ENCODE data around the gene ACTN3. TPM values are rescaled to one million over a fixed set of nuclear protein-coding genes. Genes with fewer than 3 reads are reported as not detected.

Gene ACTN3
- total RNA-seq, 4 donors from 2014 or later, result 0.21 TPM; not detected in 3

- peaks cover 0 to 13% (median 4%) of the 10 kb centered on the region in 4 donors for H3K4me1 ChIP-seq
- no peak overlapping the region for H3K4me3 ChIP-seq
- DNase-seq (ENCODE audit: low spot score in 2 of 2), result no peak
- 83 to 100% methylated on average over 1 to 7 of the region's 7 CpGs for WGBS, 2 donors
- no peaks in the 10 kb centered on the region for H3K9me3 ChIP-seq
- no peaks in the 10 kb centered on the region for H3K36me3 ChIP-seq
- TF ChIP-seq CTCF (IDR thresholded peaks at IDR 0.05) (no peak), EP300 (IDR thresholded peaks at IDR 0.05) (no peak), POLR2A (IDR thresholded peaks at IDR 0.05) (no peak)
- H3K27ac ChIP-seq, result no peak overlapping the region
- H3K27me3 ChIP-seq, result peaks cover 0 to 8% of the 10 kb centered on the region in 2 donors
Observed at GRCh38 chr11:66556086-66556485, 9.4 kb downstream of the ACTN3 start.

- peaks cover 0 to 13% (median 4%) of the 10 kb centered on the region in 4 donors for H3K4me1 ChIP-seq
- H3K4me3 ChIP-seq, result no peak overlapping the region
- no peak for DNase-seq (ENCODE audit: low spot score in 2 of 2)
- H3K27me3 ChIP-seq, result peaks cover 0 to 8% of the 10 kb centered on the region in 2 donors
- TF ChIP-seq POLR2A (IDR thresholded peaks at IDR 0.05) (no peak), EP300 (IDR thresholded peaks at IDR 0.05) (no peak), CTCF (IDR thresholded peaks at IDR 0.05) (no peak)
- no peak overlapping the region for H3K27ac ChIP-seq
- H3K9me3 ChIP-seq, result no peaks in the 10 kb centered on the region
- 92 to 94% methylated on average over 10 to 19 of the region's 24 CpGs for WGBS, 2 donors
- peaks cover 0 to 15% (median 0%) of the 10 kb centered on the region in 3 donors for H3K36me3 ChIP-seq
Observed at GRCh38 chr11:66557733-66558326, 11.1 kb downstream of the ACTN3 start.

- no peak for DNase-seq (ENCODE audit: low spot score in 2 of 2)
- Histone ChIP-seq H3K36me3 (peaks cover 0 to 29% (median 0%) of the 10 kb centered on the region in 3 donors), H3K9me3 (no peaks in the 10 kb centered on the region), H3K27ac (no peak overlapping the region), H3K4me1 (peaks cover 0 to 13% (median 4%) of the 10 kb centered on the region in 4 donors), H3K27me3 (peaks cover 0 to 8% of the 10 kb centered on the region in 2 donors), H3K4me3 (peak overlapping the region in 1 of 4 donors; percentile 25)
- TF ChIP-seq POLR2A (IDR thresholded peaks at IDR 0.05), result no peak
- no peak for TF ChIP-seq EP300 (IDR thresholded peaks at IDR 0.05)
- TF ChIP-seq CTCF (IDR thresholded peaks at IDR 0.05), result no peak
- 12 to 15% methylated on average over 37 to 48 of the region's 50 CpGs for WGBS, 2 donors
Observed at GRCh38 chr11:66559142-66559865, 12.6 kb downstream of the ACTN3 start.

- H3K27me3 ChIP-seq, result peaks cover 0 to 8% of the 10 kb centered on the region in 2 donors
- H3K27ac ChIP-seq, result no peak overlapping the region
- no peaks in the 10 kb centered on the region for H3K9me3 ChIP-seq
- H3K4me3 ChIP-seq, result no peak overlapping the region
- no peak for DNase-seq (ENCODE audit: low spot score in 2 of 2)
- H3K36me3 ChIP-seq, result peaks cover 0 to 37% (median 0%) of the 10 kb centered on the region in 3 donors
- TF ChIP-seq EP300 (IDR thresholded peaks at IDR 0.05) (no peak), POLR2A (IDR thresholded peaks at IDR 0.05) (no peak), CTCF (IDR thresholded peaks at IDR 0.05) (no peak)
- WGBS, 2 donors, result 76 to 83% methylated on average over 16 to 26 of the region's 27 CpGs
- peaks cover 0 to 13% (median 4%) of the 10 kb centered on the region in 4 donors for H3K4me1 ChIP-seq
Observed at GRCh38 chr11:66559866-66560676, 13.4 kb downstream of the ACTN3 start.

All from tibial nerve (tissue), 4 donors.